HepG2 (cell line): ENCODE results near the gene ORMDL3. TPM values are rescaled to one million over a fixed set of nuclear protein-coding genes. Genes with fewer than 3 reads are reported as not detected.

Source experiments
- ATAC-seq: fragments of 200-7000 bp; cut with Tn5 transposase; 3 replicates; pipeline ENCODE4 v1.9.1; 2020; ENCODE audit warnings: mild to moderate bottlenecking, moderate library complexity
- BruUV-seq: library from RNA; stranded (reverse); fragments of 400-500 nt; replicated peaks from 2 replicates; lab custom pipeline; 2021; lab: Mats Ljungman, UMichigan
- CTCF ChIA-PET: fragments of 300-600 bp; formaldehyde crosslinking; extraction: SDS; loops from one replicate; lab custom pipeline; 2021; ENCODE audit warnings: low total read pairs, inconsistent platforms, low intra/inter-chr PET ratio; lab: Yijun Ruan, JAX
- POLR2A ChIA-PET: fragments of 350-600 bp; sonication (Branson Sonifier 250); formaldehyde crosslinking; loops from one replicate; lab custom pipeline; 2020; ENCODE audit warnings: antibody characterized with exemption, inconsistent platforms; lab: Yijun Ruan, JAX
- DNase-seq: peaks from one replicate; pipeline ENCODE4 v3.0.0-alpha.2; 2015; ENCODE audit warnings: low spot score
- FAIRE-seq: peaks from 3 replicates; lab custom pipeline; 2011; peaks lifted over from hg19 to GRCh38; lab: Jason Lieb, UNC
- H2AFZ ChIP-seq: one replicate; pipeline ENCODE4 v1.6.1; 2011; ENCODE audit warnings: low read length, inconsistent platforms
- H3K27ac ChIP-seq: fragments of 300-600 bp; 3 replicates; pipeline ENCODE4 v1.8.0; 2011; ENCODE audit warnings: mixed run types, mild to moderate bottlenecking, mixed read lengths, low read length, inconsistent platforms; ENCODE audit not compliant: insufficient read depth; ENCODE audit errors: extremely low read length
- H3K27me3 ChIP-seq, 2 experiments: fragments of 200-600 bp in 1 of 2; 2 replicates in 1 of 2; 3 replicates in 1 of 2; pipeline versions ENCODE4 v1.6.0 to v1.8.0; 2011; ENCODE audit warnings: low read length in 2 of 2, mild to moderate bottlenecking in 2 of 2, moderate library complexity in 2 of 2, inconsistent platforms in 1 of 2; ENCODE audit not compliant: insufficient read depth in 2 of 2, control insufficient read depth in 1 of 2
- H3K36me3 ChIP-seq, 2 experiments: fragments of 200-600 bp in 1 of 2; replicated peaks in 1 of 2; 2 replicates in 1 of 2; 3 replicates in 1 of 2; pipeline versions ENCODE4 v1.5.1 to v1.8.0; 2011; ENCODE audit warnings: low read length in 2 of 2, inconsistent platforms in 1 of 2; ENCODE audit not compliant: insufficient read depth in 2 of 2, control insufficient read depth in 1 of 2
- H3K4me1 ChIP-seq: 2 replicates; pipeline ENCODE4 v1.5.1; 2012; ENCODE audit warnings: low read length, inconsistent platforms; ENCODE audit not compliant: insufficient read depth
- H3K4me2 ChIP-seq: 2 replicates; pipeline ENCODE4 v1.6.0; 2011; ENCODE audit warnings: low read depth, low read length, inconsistent platforms
- H3K4me3 ChIP-seq, 3 experiments: fragments of 200-600 bp in 1 of 3; sonication (generic), shearing (Covaris generic) in 1 of 3; replicated peaks in 1 of 3; 2 replicates each; pipeline ENCODE4 v1.5.1; 2011 to 2016; ENCODE audit warnings: low read length in 3 of 3, inconsistent platforms in 2 of 3, low read depth in 2 of 3, mild to moderate bottlenecking in 2 of 3, control low read depth in 1 of 3, mixed read lengths in 1 of 3; ENCODE audit not compliant: insufficient read depth in 1 of 3
- H3K79me2 ChIP-seq: one replicate; pipeline ENCODE4 v1.6.1; 2011; ENCODE audit warnings: low read length, inconsistent platforms; ENCODE audit not compliant: insufficient read depth
- H3K9ac ChIP-seq: 2 replicates; pipeline ENCODE4 v1.6.0; 2011; ENCODE audit warnings: mild to moderate bottlenecking, low read depth, low read length, inconsistent platforms; ENCODE audit not compliant: insufficient read depth
- H3K9me3 ChIP-seq: 2 replicates; pipeline ENCODE4 v1.5.1; 2012; ENCODE audit warnings: mild to moderate bottlenecking, low read length
- H4K20me1 ChIP-seq: 2 replicates; pipeline ENCODE4 v1.6.0; 2011; ENCODE audit warnings: inconsistent platforms, mild to moderate bottlenecking, low read length, moderate library complexity; ENCODE audit not compliant: insufficient read depth
- ASH2L ChIP-seq: fragments of 300-600, 200-600 bp; sonication (generic); IDR thresholded peaks from 2 replicates; pipeline ENCODE4 v1.7.0; 2017; ENCODE audit warnings: low read depth, mild to moderate bottlenecking, moderate library complexity, mixed read lengths, low read length; ENCODE audit not compliant: insufficient read length
- FUBP1 ChIP-seq: sonication (generic); formaldehyde crosslinking; IDR thresholded peaks from 2 replicates; pipeline ENCODE4 v1.5.1; 2020; ENCODE audit warnings: missing genetic modification reagents, mild to moderate bottlenecking, borderline replicate concordance
- GATA4 ChIP-seq: sonication (generic); IDR thresholded peaks from 2 replicates; pipeline ENCODE4 v1.6.1; 2016; ENCODE audit warnings: antibody characterized with exemption, low read depth, borderline replicate concordance
- MXI1 ChIP-seq: IDR thresholded peaks from 3 replicates; pipeline ENCODE4 v1.6.1; 2012; ENCODE audit warnings: low read depth, low read length, inconsistent platforms, borderline replicate concordance
- POLR2A ChIP-seq, 2 experiments: IDR thresholded peaks; 2 replicates each; pipeline ENCODE4 v1.6.1; 2011; ENCODE audit warnings: low read depth in 2 of 2, low read length in 2 of 2, mild to moderate bottlenecking in 1 of 2, moderate library complexity in 1 of 2; ENCODE audit not compliant: insufficient read depth in 1 of 2
- RBAK ChIP-seq: sonication (generic); formaldehyde crosslinking; IDR thresholded peaks from 2 replicates; pipeline ENCODE4 v1.5.1; 2020; ENCODE audit warnings: mild to moderate bottlenecking, missing genetic modification reagents
- SRSF1 ChIP-seq: fragments of 200-400 bp; formaldehyde crosslinking; optimal IDR thresholded peaks from 2 replicates; pipeline ENCODE3; 2017; ENCODE audit warnings: mild to moderate bottlenecking, low read depth, low read length, moderate library complexity
- TOE1 ChIP-seq: sonication (generic); formaldehyde crosslinking; IDR thresholded peaks from 2 replicates; pipeline ENCODE4 v1.4.0; 2020; ENCODE audit warnings: mild to moderate bottlenecking, missing genetic modification reagents
- ZBTB26 ChIP-seq: IDR thresholded peaks from 2 replicates; pipeline ENCODE4 v1.6.1; 2016; ENCODE audit warnings: missing compliant biosample characterization, missing genetic modification reagents, borderline replicate concordance
- ZNF33B ChIP-seq: sonication (generic); formaldehyde crosslinking; IDR thresholded peaks from 2 replicates; pipeline ENCODE4 v1.5.1; 2020; ENCODE audit warnings: mild to moderate bottlenecking, missing genetic modification reagents
- ZNF773 ChIP-seq: sonication (generic); formaldehyde crosslinking; IDR thresholded peaks from 2 replicates; pipeline ENCODE4 v1.4.0; 2020; ENCODE audit warnings: missing genetic modification reagents, borderline replicate concordance
- ZNF816 ChIP-seq: sonication (generic); formaldehyde crosslinking; IDR thresholded peaks from 2 replicates; pipeline ENCODE4 v1.8.0; 2022; ENCODE audit warnings: missing genetic modification reagents, mild to moderate bottlenecking, borderline replicate concordance
- ZNF883 ChIP-seq: sonication (generic); formaldehyde crosslinking; IDR thresholded peaks from 2 replicates; pipeline ENCODE4 v1.5.1; 2020; ENCODE audit warnings: mild to moderate bottlenecking, missing genetic modification reagents; ENCODE audit errors: not compliant biosample characterization
- WGBS: methylation state at CpG from one replicate; pipeline ENCODE4 v1.1.6; 2017; ENCODE audit warnings: low lambda C conversion rate; 5-methylcytosine and 5-hydroxymethylcytosine counted together
- in situ Hi-C: cut with HindIII; loops from 2 replicates; pipeline ENCODE4 v1.10.0; 2017; ENCODE audit warnings: low pct_unique_long_range_greater_than_20kb; ENCODE audit not compliant: extremely low pct_ligation_motif_present
- intact Hi-C: fragments of 100-400 bp; cut with micrococcal nuclease; formaldehyde crosslinking; loops from one replicate; pipeline ENCODE4 v1.10.0; 2022; ENCODE audit not compliant: unreplicated experiment
- polyA plus RNA-seq, 8 experiments: library from polyadenylated mRNA; depleted of rRNA in 3 of 8; stranded (reverse) in 7 of 8; unstranded in 1 of 8; fragments of >200 nt; fragmentation: Illumina TruSeq in 4 of 8; extraction: Trizol in 4 of 8; gene quantifications; 2 replicates each; pipeline versions ENCODE4 v1.2.1 to v1.2.3, GENCODE V29; 2011 to 2016; ENCODE audit warnings: low read depth in 4 of 8, missing spikeins in 1 of 8, mixed read lengths in 1 of 8; ENCODE audit not compliant: insufficient read depth in 1 of 8
- total RNA-seq, 5 experiments: library from RNA; depleted of rRNA; stranded (reverse); fragments of >200 nt; fragmentation: Illumina TruSeq; extraction: Trizol; gene quantifications; 2 replicates each; pipeline ENCODE4 v1.2.3, GENCODE V29; 2016; ENCODE audit warnings: low read depth in 1 of 5
- TF ChIP-seq, protein P1 (sequence below): sonication (generic); formaldehyde crosslinking; IDR thresholded peaks from 2 replicates; pipeline ENCODE4 v1.8.1; 2023; ENCODE audit warnings: mild to moderate bottlenecking, missing genetic modification reagents
- TF ChIP-seq, protein P2 (sequence below): sonication (generic); formaldehyde crosslinking; IDR thresholded peaks from 2 replicates; pipeline ENCODE4 v1.5.1; 2020; ENCODE audit warnings: mild to moderate bottlenecking, missing genetic modification reagents, moderate library complexity

ORMDL3 gene
- total and polyA plus RNA-seq, 2 of the 13 experiments (the other 11 are each of a cell fraction or from before 2014, with no cell fraction given), result 181 to 384 TPM

DNA sequence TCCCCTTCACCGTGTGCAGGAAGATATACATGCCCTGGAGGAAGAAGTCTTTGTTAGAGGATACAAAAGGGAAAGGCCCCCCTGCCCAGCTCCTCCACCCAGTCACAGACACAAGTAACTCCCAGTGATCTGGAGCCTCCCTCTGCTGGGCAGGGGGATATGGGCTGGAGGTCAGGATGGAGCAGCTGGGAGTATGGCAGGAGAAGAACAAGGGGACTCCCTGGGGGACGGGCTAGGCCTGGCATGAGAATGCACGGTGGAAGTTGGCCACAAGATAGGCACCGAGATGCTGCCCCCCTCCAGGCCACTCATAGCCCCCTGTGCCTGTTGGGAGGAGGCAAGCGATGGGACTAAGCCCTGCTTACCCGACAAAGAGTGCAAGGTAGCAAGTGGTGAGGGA, 4.2 kb downstream of the ORMDL3 start:
- Histone ChIP-seq H3K9ac (peak overlapping the region; percentile 45; the same call in 1 of the 2 replicates), H3K36me3 (peaks cover 25 to 26% of the 10 kb centered on the region in 2 experiments), H4K20me1 (peaks cover 11% of the 10 kb centered on the region; the same call in 1 of the 2 replicates), H3K4me1 (peaks cover 78% of the 10 kb centered on the region), H3K4me3 (peak overlapping the region in 1 of 3 experiments; percentile 96; a peak in 2 of 6 replicates), H3K9me3 (no peaks in the 10 kb centered on the region), H3K4me2 (peak overlapping the region; percentile 97), H3K27me3 (no peaks in the 10 kb centered on the region; a peak in 1 of 5 replicates), H3K79me2 (peaks cover 50% of the 10 kb centered on the region), H2AFZ (no peak overlapping the region), H3K27ac (peak overlapping the region; percentile 93)
- WGBS, result 96% methylated on average over 6 of the region's 6 CpGs
- ATAC-seq (no peak), FAIRE-seq (no peak), DNase-seq (no peak)
- intact Hi-C loops, result loop anchor here (10.0 kb wide), 1 partner anchor 182 kb away; the partner anchor contains the start of gene NR1D1
- POLR2A ChIA-PET, result interaction anchor here (1.0 to 5.3 kb wide), 5 partner anchors 11 to 220 kb away, joined by 3 to 47 read pairs (median 7); no protein-coding TSS in a partner anchor
- no TSS peak for BruUV-seq
- in situ Hi-C loops, result loop anchor here (5.0 kb wide), 1 partner anchor 49 kb away; no protein-coding TSS in a partner anchor
- CTCF ChIA-PET, result no interaction called here
- TF ChIP-seq RBAK (CRISPR knock-in tag) (0 out of 2 replicates have a peak, but pooled peaks have one; percentile 2), FUBP1 (CRISPR knock-in tag) (no peak), ZBTB26 (no peak), POLR2A (IDR thresholded peaks at IDR 0.05; ENCODE audit: insufficient read depth in 1 of 2, low read depth in 2 of 2, low read length in 2 of 2) (no peak), ASH2L (no peak), ZNF33B (CRISPR knock-in tag) (no peak), ZNF773 (CRISPR knock-in tag) (no peak), TOE1 (no peak), MXI1 (no peak), SRSF1 (peak; percentile 0), ZNF816 (CRISPR knock-in tag) (0 out of 2 replicates have a peak, but pooled peaks have one; percentile 50), GATA4 (no peak), ZNF883 (CRISPR knock-in tag) (peak; percentile 51)
- TF ChIP-seq, protein P1, sequence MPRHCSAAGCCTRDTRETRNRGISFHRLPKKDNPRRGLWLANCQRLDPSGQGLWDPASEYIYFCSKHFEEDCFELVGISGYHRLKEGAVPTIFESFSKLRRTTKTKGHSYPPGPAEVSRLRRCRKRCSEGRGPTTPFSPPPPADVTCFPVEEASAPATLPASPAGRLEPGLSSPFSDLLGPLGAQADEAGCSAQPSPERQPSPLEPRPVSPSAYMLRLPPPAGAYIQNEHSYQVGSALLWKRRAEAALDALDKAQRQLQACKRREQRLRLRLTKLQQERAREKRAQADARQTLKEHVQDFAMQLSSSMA (CRISPR knock-in tag), result 0 out of 2 replicates have a peak, but pooled peaks have one; percentile 6
- TF ChIP-seq, protein P2, sequence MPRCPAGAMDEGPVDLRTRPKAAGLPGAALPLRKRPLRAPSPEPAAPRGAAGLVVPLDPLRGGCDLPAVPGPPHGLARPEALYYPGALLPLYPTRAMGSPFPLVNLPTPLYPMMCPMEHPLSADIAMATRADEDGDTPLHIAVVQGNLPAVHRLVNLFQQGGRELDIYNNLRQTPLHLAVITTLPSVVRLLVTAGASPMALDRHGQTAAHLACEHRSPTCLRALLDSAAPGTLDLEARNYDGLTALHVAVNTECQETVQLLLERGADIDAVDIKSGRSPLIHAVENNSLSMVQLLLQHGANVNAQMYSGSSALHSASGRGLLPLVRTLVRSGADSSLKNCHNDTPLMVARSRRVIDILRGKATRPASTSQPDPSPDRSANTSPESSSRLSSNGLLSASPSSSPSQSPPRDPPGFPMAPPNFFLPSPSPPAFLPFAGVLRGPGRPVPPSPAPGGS (CRISPR knock-in tag), result peak; percentile 70; the same call in 1 of the 2 replicates
